HPDE6-E6E7 (cell line): ENCODE results near the gene MRPL10.

Experiments
- DNase-seq: peaks from one replicate; pipeline ENCODE4 v3.0.0; 2011; ENCODE audit warnings: missing footprints; ENCODE audit errors: extremely low spot score

Gene MRPL10

GRCh38 chr17:47831003-47831933 lies at the start of gene MRPL10, which contains the start of gene LRRC46:
Gene MRPL10 (minus strand): TSS chr17:47831541. CDS start chr17:47831511, 30 bp downstream.
Gene LRRC46 (plus strand): TSS chr17:47831670. CDS start chr17:47831990, 320 bp downstream.
- peak; percentile 97 for DNase-seq

GRCh38 chr17:47879776-47880454 lies 48.6 kb upstream of the MRPL10 start:
- DNase-seq = no peak

- DNase-seq = no peak
Measured at GRCh38 chr17:47879028-47879585, 47.8 kb upstream of the MRPL10 start.

GRCh38 chr17:47878203-47879027 lies 47.1 kb upstream of the MRPL10 start:
- no peak for DNase-seq

GRCh38 chr17:47877368-47878034 lies 46.2 kb upstream of the MRPL10 start:
- DNase-seq = no peak

- DNase-seq = no peak
Measured at GRCh38 chr17:47875011-47875985, 44.0 kb upstream of the MRPL10 start.

GRCh38 chr17:47873200-47874090 lies 42.1 kb upstream of the MRPL10 start:
- no peak for DNase-seq

- no peak for DNase-seq
Measured at GRCh38 chr17:47872651-47873161, 41.4 kb upstream of the MRPL10 start.

GRCh38 chr17:47872019-47872650 lies 40.8 kb upstream of the MRPL10 start:
- no peak for DNase-seq

- DNase-seq = no peak
Measured at GRCh38 chr17:47871048-47871447, 39.7 kb upstream of the MRPL10 start.

GRCh38 chr17:47870056-47870455 lies 38.7 kb upstream of the MRPL10 start:
- no peak for DNase-seq

- no peak for DNase-seq
Measured at GRCh38 chr17:47869114-47869513, 37.8 kb upstream of the MRPL10 start.

- DNase-seq = no peak
Measured at GRCh38 chr17:47867813-47868533, 36.6 kb upstream of the MRPL10 start.

GRCh38 chr17:47866941-47867340 lies 35.6 kb upstream of the MRPL10 start:
- no peak for DNase-seq

GRCh38 chr17:47864791-47865216 lies 33.5 kb upstream of the MRPL10 start:
- DNase-seq = peak; percentile 60

GRCh38 chr17:47862621-47863440 lies 31.5 kb upstream of the MRPL10 start:
- peak; percentile 69 for DNase-seq
